ENCODE data around the gene SP1. TPM values are rescaled to one million over a fixed set of nuclear protein-coding genes. Genes with fewer than 3 reads are reported as not detected.

SP1 gene
- total and polyA plus RNA-seq, 9 of the 15 experiments (the other 6 are each of a cell fraction or from before 2014, with no cell fraction given), result 8.0 to 65.5 (median 41.6) TPM

- ATAC-seq (no peak; the same call in 2 of the 3 replicates), FAIRE-seq (no peak), DNase-seq (ENCODE audit: extremely low read depth in 1 of 4, low spot score in 3 of 4) (no peak)
- H3K27me3 ChIP-seq (ENCODE audit: control insufficient read depth in 2 of 2, insufficient read depth in 2 of 2, low read length in 2 of 2), result no peaks in the 10 kb centered on the region
- POLR2A ChIA-PET, result interaction anchor here (0.8 to 8.8 kb wide), 11 partner anchors 10 to 124 kb away, joined by 3 to 87 read pairs (median 4); partner anchors contain the start of genes PRR13 and TARBP2
- H3K79me2 ChIP-seq (ENCODE audit: control insufficient read depth, insufficient read depth, low read length), result peaks cover 86% of the 10 kb centered on the region
- H3K4me3 ChIP-seq, result no peak overlapping the region
- H3K9me3 ChIP-seq (replicated peaks; ENCODE audit: control insufficient read depth, insufficient read depth, low read depth, low read length), result no peaks in the 10 kb centered on the region
- no peak overlapping the region for H3K27ac ChIP-seq (ENCODE audit: extremely low read depth, low read depth, low read length)
- CTCF ChIA-PET (ENCODE audit: low intra/inter-chr PET ratio), result interaction anchor here (1.1 kb wide), 1 partner anchor 44 kb away, joined by 3 read pairs; no protein-coding TSS in a partner anchor
- peaks cover 100% of the 10 kb centered on the region for H3K36me3 ChIP-seq (ENCODE audit: control insufficient read depth, insufficient read depth, low read length)
- no TSS peak for BruUV-seq (replicated peaks)
- H3K4me1 ChIP-seq (replicated peaks in 1 of 2; ENCODE audit: control insufficient read depth in 2 of 2, insufficient read depth in 2 of 2, low read length in 2 of 2), result peaks cover 0 to 3% of the 10 kb centered on the region in 2 experiments; a peak in 1 of 5 replicates
- peaks cover 25% of the 10 kb centered on the region for H4K20me1 ChIP-seq (replicated peaks; ENCODE audit: control insufficient read depth, insufficient read depth, low read length)
- 99% methylated on average over 11 of the region's 11 CpGs for WGBS (ENCODE audit: insufficient coverage, low coverage, missing lambda C conversion rate)
- H3K9me1 ChIP-seq (ENCODE audit: control insufficient read depth, insufficient read depth, low read length), result no peaks in the 10 kb centered on the region
- no peak overlapping the region for H2AFZ ChIP-seq (ENCODE audit: low read depth, low read length)
- intact Hi-C loops (cut with micrococcal nuclease), result no loop called here
- H3K9ac ChIP-seq (ENCODE audit: insufficient read depth in 1 of 2, low read depth in 2 of 2, low read length in 2 of 2), result peak overlapping the region in 1 of 2 experiments; percentile 30; a peak in 1 of 4 replicates
- in situ Hi-C loops (cut with MboI), result no loop called here
- H3K4me2 ChIP-seq (ENCODE audit: insufficient read depth, low read length), result no peak overlapping the region
- no peak for TF ChIP-seq THAP7 (CRISPR knock-in tag; IDR thresholded peaks at IDR 0.05)
- TF ChIP-seq POLR2A (conservative IDR thresholded peaks at IDR 0.05), result peak; percentile 44; the same call in 1 of the 2 replicates
- TF ChIP-seq HOXB6 (CRISPR knock-in tag; IDR thresholded peaks at IDR 0.05; ENCODE audit: borderline replicate concordance), result no peak
- no peak for TF ChIP-seq CHD2 (IDR thresholded peaks at IDR 0.05; ENCODE audit: low read depth, low read length)
- TF ChIP-seq POLR2G (IDR thresholded peaks at IDR 0.05; ENCODE audit: low read depth, low read length), result peak; percentile 56
- no peak for TF ChIP-seq TFAM (CRISPR knock-in tag; conservative IDR thresholded peaks at IDR 0.05)
- no peak for TF ChIP-seq ZNF224 (CRISPR knock-in tag; IDR thresholded peaks at IDR 0.05)
- TF ChIP-seq SUPT5H (IDR thresholded peaks at IDR 0.05), result peak; percentile 60
- no peak for TF ChIP-seq ZNF507 (tag; conservative IDR thresholded peaks at IDR 0.05)
- TF ChIP-seq, protein P1, sequence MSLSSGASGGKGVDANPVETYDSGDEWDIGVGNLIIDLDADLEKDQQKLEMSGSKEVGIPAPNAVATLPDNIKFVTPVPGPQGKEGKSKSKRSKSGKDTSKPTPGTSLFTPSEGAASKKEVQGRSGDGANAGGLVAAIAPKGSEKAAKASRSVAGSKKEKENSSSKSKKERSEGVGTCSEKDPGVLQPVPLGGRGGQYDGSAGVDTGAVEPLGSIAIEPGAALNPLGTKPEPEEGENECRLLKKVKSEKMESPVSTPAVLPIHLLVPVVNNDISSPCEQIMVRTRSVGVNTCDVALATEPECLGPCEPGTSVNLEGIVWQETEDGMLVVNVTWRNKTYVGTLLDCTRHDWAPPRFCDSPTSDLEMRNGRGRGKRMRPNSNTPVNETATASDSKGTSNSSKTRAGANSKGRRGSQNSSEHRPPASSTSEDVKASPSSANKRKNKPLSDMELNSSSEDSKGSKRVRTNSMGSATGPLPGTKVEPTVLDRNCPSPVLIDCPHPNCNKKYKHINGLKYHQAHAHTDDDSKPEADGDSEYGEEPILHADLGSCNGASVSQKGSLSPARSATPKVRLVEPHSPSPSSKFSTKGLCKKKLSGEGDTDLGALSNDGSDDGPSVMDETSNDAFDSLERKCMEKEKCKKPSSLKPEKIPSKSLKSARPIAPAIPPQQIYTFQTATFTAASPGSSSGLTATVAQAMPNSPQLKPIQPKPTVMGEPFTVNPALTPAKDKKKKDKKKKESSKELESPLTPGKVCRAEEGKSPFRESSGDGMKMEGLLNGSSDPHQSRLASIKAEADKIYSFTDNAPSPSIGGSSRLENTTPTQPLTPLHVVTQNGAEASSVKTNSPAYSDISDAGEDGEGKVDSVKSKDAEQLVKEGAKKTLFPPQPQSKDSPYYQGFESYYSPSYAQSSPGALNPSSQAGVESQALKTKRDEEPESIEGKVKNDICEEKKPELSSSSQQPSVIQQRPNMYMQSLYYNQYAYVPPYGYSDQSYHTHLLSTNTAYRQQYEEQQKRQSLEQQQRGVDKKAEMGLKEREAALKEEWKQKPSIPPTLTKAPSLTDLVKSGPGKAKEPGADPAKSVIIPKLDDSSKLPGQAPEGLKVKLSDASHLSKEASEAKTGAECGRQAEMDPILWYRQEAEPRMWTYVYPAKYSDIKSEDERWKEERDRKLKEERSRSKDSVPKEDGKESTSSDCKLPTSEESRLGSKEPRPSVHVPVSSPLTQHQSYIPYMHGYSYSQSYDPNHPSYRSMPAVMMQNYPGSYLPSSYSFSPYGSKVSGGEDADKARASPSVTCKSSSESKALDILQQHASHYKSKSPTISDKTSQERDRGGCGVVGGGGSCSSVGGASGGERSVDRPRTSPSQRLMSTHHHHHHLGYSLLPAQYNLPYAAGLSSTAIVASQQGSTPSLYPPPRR (CRISPR knock-in tag; IDR thresholded peaks at IDR 0.05; ENCODE audit: borderline replicate concordance), result no peak
- no peak for TF ChIP-seq CGGBP1 (CRISPR knock-in tag; IDR thresholded peaks at IDR 0.05)
- TF ChIP-seq MXD1 (CRISPR knock-in tag; IDR thresholded peaks at IDR 0.05; ENCODE audit: borderline replicate concordance, poor library complexity, severe bottlenecking), result no peak
- no peak for TF ChIP-seq ZNF445 (CRISPR knock-in tag; IDR thresholded peaks at IDR 0.05; ENCODE audit: low read depth)
Measured at GRCh38 chr12:53464685-53465418, 84.9 kb downstream of the SP1 start.
